Measurements from ENCODE around the gene C19orf67.
"Not testable (repeated sequence)": the region's sequence is repeated elsewhere in the genome, so short reads cannot be mapped to it uniquely, and the experiment has no call there.

- not testable (repeated sequence) for TF ChIP-seq POLR2A (IDR thresholded peaks at IDR 0.05; ENCODE audit: low read length); GATA1 (IDR thresholded peaks at IDR 0.05; ENCODE audit: low read depth, low read length)
Measured at GRCh38 chr19:14042659-14043608, 42.6 kb downstream of the C19orf67 start.

Data from erythroblast (primary cell).